SJSA1 (cell line): ENCODE measurements around the gene USF3. TPM values are rescaled to one million over a fixed set of nuclear protein-coding genes. Genes with fewer than 3 reads are reported as not detected.
"Not testable (repeated sequence)": the region's sequence is repeated elsewhere in the genome, so short reads cannot be mapped to it uniquely, and the experiment has no call there.

Experiments used
- DNase-seq, 2 experiments: peaks; one replicate each; pipeline ENCODE4 v3.0.0-alpha.2; 2015 to 2020; ENCODE audit warnings: low spot score in 2 of 2, low read depth in 1 of 2
- H3K27ac ChIP-seq: fragments of 250-450 bp; sonication (Bioruptor Pico); 2 replicates; pipeline ENCODE4 v1.5.1; 2020; ENCODE audit warnings: mild to moderate bottlenecking, moderate library complexity
- H3K27me3 ChIP-seq: fragments of 250-450 bp; sonication (Bioruptor Pico); replicated peaks from 2 replicates; pipeline ENCODE4 v1.5.1; 2020; ENCODE audit warnings: mild to moderate bottlenecking, moderate library complexity
- H3K36me3 ChIP-seq: fragments of 250-450 bp; sonication (Bioruptor Pico); 2 replicates; pipeline ENCODE4 v1.5.1; 2020; ENCODE audit warnings: mild to moderate bottlenecking
- H3K4me1 ChIP-seq: fragments of 250-450 bp; sonication (Bioruptor Pico); replicated peaks from 2 replicates; pipeline ENCODE4 v1.6.1; 2021; ENCODE audit warnings: mild to moderate bottlenecking
- H3K4me3 ChIP-seq: fragments of 250-450 bp; sonication (Bioruptor Pico); 2 replicates; pipeline ENCODE4 v1.5.1; 2020; ENCODE audit warnings: mild to moderate bottlenecking
- H3K9me3 ChIP-seq: fragments of 250-450 bp; sonication (Bioruptor Pico); replicated peaks from 2 replicates; pipeline ENCODE4 v1.5.1; 2020; ENCODE audit warnings: mild to moderate bottlenecking
- total RNA-seq: library from RNA; depleted of rRNA; stranded (reverse); fragments of >200 nt; shearing (Covaris generic); gene quantifications from 2 replicates; pipeline ENCODE4 v1.2.3, GENCODE V29; 2014

USF3 gene
- total RNA-seq, 1 experiment from 2014 or later = 8.1 TPM

DNA sequence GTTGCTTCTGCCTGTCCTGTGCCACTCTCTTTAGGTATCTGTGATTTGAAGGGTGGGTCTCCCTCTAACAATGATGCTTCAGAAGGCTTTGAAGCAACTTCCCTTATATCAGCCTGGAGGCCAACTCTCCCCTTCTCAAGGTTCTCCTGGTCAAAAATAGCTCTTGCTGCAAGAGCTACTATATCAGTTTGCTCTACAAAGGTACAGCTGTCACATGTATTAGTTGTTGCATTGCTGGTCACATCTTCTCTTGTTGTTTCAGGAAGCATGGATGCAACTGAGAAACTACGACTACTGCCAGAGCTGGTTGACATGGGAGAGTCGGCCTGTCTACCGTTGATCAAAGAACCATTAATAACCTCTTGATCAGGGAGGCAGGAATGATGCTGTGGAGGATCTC, 38.3 kb downstream of the USF3 start:
- Histone ChIP-seq H3K27me3 (no peaks in the 10 kb centered on the region), H3K36me3 (peaks cover 16% of the 10 kb centered on the region), H3K4me3 (no peak overlapping the region), H3K27ac (no peak overlapping the region), H3K4me1 (peaks cover 6% of the 10 kb centered on the region; the same call in 1 of the 2 replicates), H3K9me3 (no peaks in the 10 kb centered on the region)
- no peak for DNase-seq

- no peak for DNase-seq
- H3K27me3 ChIP-seq = no peaks in the 10 kb centered on the region
- no peaks in the 10 kb centered on the region for H3K4me1 ChIP-seq
Observed at GRCh38 chr3:113654851-113655250, 41.6 kb downstream of the USF3 start.

DNA sequence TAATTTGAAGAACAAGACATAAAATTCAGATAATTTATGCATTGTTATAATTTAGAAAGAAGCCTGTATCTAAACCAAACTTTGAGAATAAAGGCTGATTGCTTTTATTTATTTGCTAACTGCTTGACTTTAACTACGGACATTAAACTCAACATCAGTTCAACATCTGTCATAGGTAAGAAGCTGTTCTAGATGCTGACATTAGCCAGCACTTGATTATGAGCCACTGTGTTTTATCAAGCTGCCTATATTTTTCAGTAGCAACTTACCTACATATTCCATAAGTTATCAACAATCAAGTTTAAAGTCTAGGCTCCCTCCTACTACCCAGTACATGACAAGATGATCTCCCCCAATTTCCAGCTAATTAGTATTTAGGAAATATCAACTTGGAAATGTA, 42.1 kb downstream of the USF3 start:
- H3K27ac ChIP-seq = no peak overlapping the region
- H3K4me1 ChIP-seq = no peaks in the 10 kb centered on the region
- DNase-seq = no peak
- H3K4me3 ChIP-seq = no peak overlapping the region
- no peaks in the 10 kb centered on the region for H3K9me3 ChIP-seq
- H3K27me3 ChIP-seq = no peaks in the 10 kb centered on the region
- peaks cover 4% of the 10 kb centered on the region for H3K36me3 ChIP-seq

More at GRCh38 chr3:113654851-113655250, 41.6 kb downstream of the USF3 start:
- H3K9me3 ChIP-seq = no peaks in the 10 kb centered on the region
- H3K36me3 ChIP-seq = peaks cover 8% of the 10 kb centered on the region
- no peak overlapping the region for H3K4me3 ChIP-seq
- H3K27ac ChIP-seq = no peak overlapping the region

DNA sequence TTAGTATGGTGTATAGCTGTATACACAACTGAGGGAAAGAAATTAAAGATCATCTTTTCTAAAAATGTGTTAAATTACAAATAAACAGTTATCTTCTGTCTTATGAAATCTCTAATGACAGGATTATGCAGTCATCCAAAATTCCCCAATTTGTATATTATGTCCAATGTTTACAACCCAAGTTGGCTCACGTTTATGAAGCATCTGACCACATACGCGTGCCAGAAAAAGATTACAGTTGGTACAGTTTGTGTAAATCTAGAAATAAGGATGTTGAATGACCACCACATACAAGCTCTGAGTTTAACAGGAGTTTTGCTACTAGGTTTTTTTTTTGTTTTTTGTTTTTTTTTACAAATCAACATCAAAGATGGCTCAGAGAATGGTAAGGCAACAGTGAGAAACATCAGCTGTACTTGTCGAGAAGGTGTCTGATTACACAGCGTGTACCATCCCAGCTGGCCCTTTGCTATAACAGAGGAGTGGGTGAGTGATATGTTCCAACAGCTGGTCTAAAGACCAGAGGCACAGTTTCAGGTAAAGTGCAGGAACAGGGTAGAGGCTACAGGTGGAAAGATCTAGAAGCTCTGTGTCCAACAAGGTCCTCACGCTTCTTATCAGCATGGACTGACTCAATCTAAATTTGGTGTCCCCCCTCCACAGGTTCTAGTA, 47.1 kb downstream of the USF3 start:
- H3K4me3 ChIP-seq = no peak overlapping the region
- H3K9me3 ChIP-seq = no peaks in the 10 kb centered on the region
- H3K36me3 ChIP-seq = no peaks in the 10 kb centered on the region
- no peak overlapping the region for H3K27ac ChIP-seq
- H3K4me1 ChIP-seq = no peaks in the 10 kb centered on the region
- no peaks in the 10 kb centered on the region for H3K27me3 ChIP-seq
- DNase-seq = no peak

- no peaks in the 10 kb centered on the region for H3K4me1 ChIP-seq
- no peak for DNase-seq
- H3K4me3 ChIP-seq = no peak overlapping the region
- no peak overlapping the region for H3K27ac ChIP-seq
- H3K27me3 ChIP-seq = no peaks in the 10 kb centered on the region
- H3K36me3 ChIP-seq = no peaks in the 10 kb centered on the region
- no peaks in the 10 kb centered on the region; the same call in 1 of the 2 replicates for H3K9me3 ChIP-seq
Observed at GRCh38 chr3:113648524-113648923, 47.9 kb downstream of the USF3 start.

DNA sequence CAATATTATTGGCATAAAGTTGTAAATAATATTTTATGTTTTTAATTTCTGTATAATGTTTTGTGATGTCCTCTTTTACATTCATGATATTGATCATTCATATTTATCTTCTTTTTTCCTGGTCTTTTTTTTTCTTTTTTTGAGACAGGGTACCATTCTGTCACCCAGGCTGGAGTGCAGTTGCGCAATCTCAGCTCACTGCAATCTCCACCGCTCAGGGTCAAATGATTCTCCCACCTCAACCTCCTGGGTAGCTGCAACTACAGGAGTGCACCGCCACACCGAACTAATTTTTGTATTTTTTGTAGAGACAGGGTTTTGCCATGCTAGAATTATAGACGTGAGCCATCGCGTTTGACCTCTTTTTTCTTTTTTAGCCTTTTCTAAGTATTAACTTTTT, 52.9 kb downstream of the USF3 start:
- Histone ChIP-seq H3K36me3 (no peaks in the 10 kb centered on the region), H3K4me1 (no peaks in the 10 kb centered on the region), H3K4me3 (no peak overlapping the region), H3K27me3 (no peaks in the 10 kb centered on the region), H3K9me3 (no peaks in the 10 kb centered on the region; the same call in 1 of the 2 replicates), H3K27ac (no peak overlapping the region)
- DNase-seq = no peak

- H3K36me3 ChIP-seq = no peaks in the 10 kb centered on the region
- no peak for DNase-seq
- no peaks in the 10 kb centered on the region for H3K27me3 ChIP-seq
- no peak overlapping the region for H3K4me3 ChIP-seq
- no peaks in the 10 kb centered on the region for H3K4me1 ChIP-seq
- H3K9me3 ChIP-seq = no peaks in the 10 kb centered on the region; the same call in 1 of the 2 replicates
- H3K27ac ChIP-seq = no peak overlapping the region
Observed at GRCh38 chr3:113638910-113639309, 57.5 kb downstream of the USF3 start.

GRCh38 chr3:113637756-113638155, 58.7 kb downstream of the USF3 start:
- Histone ChIP-seq H3K27ac (no peak overlapping the region), H3K9me3 (no peaks in the 10 kb centered on the region), H3K4me3 (no peak overlapping the region), H3K27me3 (no peaks in the 10 kb centered on the region), H3K4me1 (no peaks in the 10 kb centered on the region), H3K36me3 (no peaks in the 10 kb centered on the region)
- no peak for DNase-seq

- not testable (repeated sequence) for H3K9me3 ChIP-seq, DNase-seq, H3K36me3 ChIP-seq, H3K4me1 ChIP-seq, H3K27ac ChIP-seq, H3K4me3 ChIP-seq, H3K27me3 ChIP-seq
Observed at GRCh38 chr3:113636034-113636433, 60.4 kb downstream of the USF3 start.

- no peaks in the 10 kb centered on the region for H3K27me3 ChIP-seq
- H3K27ac ChIP-seq = no peak overlapping the region
- no peaks in the 10 kb centered on the region for H3K9me3 ChIP-seq
- no peaks in the 10 kb centered on the region for H3K4me1 ChIP-seq
- no peaks in the 10 kb centered on the region for H3K36me3 ChIP-seq
- no peak overlapping the region for H3K4me3 ChIP-seq
- no peak for DNase-seq
Observed at GRCh38 chr3:113634782-113635474, 61.5 kb downstream of the USF3 start.

- H3K27me3 ChIP-seq = no peaks in the 10 kb centered on the region
- H3K4me1 ChIP-seq = no peaks in the 10 kb centered on the region
- H3K36me3 ChIP-seq = no peaks in the 10 kb centered on the region
- no peak for DNase-seq
- no peak overlapping the region for H3K27ac ChIP-seq
- no peaks in the 10 kb centered on the region for H3K9me3 ChIP-seq
- H3K4me3 ChIP-seq = no peak overlapping the region
Observed at GRCh38 chr3:113631573-113631972, 64.9 kb downstream of the USF3 start.

DNA sequence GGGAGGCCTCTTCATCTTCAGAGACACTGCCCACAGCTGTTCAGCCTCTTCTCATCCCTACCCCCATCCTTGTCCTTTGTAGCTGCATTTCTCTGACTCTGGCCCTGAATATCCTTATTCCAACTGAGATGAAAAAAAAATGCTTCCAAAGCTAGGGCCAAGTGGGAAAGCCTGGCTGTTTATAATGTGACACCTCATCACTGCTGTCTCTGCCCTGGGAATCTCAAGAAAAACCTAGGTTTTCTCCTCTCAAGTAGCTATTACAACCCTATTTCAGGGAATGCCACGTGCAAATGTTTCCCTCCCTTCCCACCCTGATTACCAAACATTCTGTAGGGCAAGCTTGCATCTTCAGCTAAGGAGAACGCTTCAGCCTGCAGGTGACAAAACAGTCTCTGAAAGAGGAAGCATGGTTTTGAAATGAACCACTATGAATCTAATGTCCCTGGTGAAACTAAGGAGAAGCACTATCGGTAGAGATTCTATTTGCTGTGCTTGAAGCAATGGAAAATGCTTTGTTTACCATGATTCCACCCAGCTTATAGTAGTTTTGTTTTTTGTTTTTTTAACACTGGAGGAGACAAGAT, 65.4 kb downstream of the USF3 start:
- no peaks in the 10 kb centered on the region for H3K36me3 ChIP-seq
- no peak overlapping the region for H3K27ac ChIP-seq
- H3K4me3 ChIP-seq = no peak overlapping the region
- H3K9me3 ChIP-seq = no peaks in the 10 kb centered on the region
- H3K4me1 ChIP-seq = no peaks in the 10 kb centered on the region
- H3K27me3 ChIP-seq = peaks cover 2% of the 10 kb centered on the region; the same call in 1 of the 2 replicates
- DNase-seq = no peak

DNA sequence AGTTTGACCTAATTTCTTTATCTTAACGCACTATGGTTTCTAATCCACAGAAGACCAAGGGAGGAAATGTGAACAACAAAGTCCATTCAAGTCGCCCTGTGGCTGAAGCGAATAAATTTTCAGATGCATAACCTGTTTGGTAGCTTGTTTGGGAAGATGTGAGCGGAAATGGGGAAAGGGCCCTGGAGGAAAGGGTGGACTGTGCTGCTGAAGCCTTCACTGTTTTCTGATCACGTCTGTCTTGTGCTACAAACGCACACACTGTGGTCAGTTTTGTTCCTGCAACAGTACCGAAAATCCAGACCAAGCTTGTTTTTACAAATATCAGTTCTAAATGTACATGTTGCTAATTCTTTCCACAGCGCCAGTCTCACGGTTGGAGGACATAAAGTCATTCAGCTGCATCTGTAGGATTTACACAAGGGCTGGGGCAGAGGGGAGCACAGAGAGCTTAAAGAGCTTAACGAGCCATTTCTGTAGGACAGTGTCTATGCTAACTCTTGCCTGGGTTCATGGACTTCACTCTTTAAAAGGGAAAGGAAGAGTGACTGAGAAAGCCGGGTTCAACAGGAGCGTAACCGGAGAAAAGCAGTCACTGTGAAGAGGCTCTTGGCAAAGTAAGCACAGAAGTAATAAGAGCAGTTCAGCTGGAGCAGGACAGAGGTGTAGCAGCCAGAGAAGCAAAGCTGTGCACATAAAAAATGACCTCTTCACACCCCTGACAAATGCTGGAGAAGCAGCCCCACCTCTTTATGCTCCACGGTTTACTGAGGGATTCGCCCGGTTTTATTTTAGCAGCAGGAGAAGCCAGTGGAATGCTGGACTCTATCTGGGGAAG, 66.6 kb downstream of the USF3 start:
- Histone ChIP-seq H3K4me3 (no peak overlapping the region), H3K9me3 (no peaks in the 10 kb centered on the region), H3K27me3 (peaks cover 6% of the 10 kb centered on the region; the same call in 1 of the 2 replicates), H3K27ac (no peak overlapping the region), H3K4me1 (no peaks in the 10 kb centered on the region), H3K36me3 (no peaks in the 10 kb centered on the region)
- DNase-seq = no peak
